GM19395 (cell line): ENCODE measurements around the gene INPP5D.
A peak's percentile ranks its signal among the peaks of the same experiment; 100 is the strongest.
"Not testable (repeated sequence)": the region's sequence is repeated elsewhere in the genome, so short reads cannot be mapped to it uniquely, and the experiment has no call there.

Experiments used
- ATAC-seq: cut with Tn5 transposase; IDR thresholded peaks from one replicate; pipeline ENCODE4 v1.9.1; 2021; ENCODE audit warnings: mild to moderate bottlenecking, moderate library complexity; ENCODE audit not compliant: unreplicated experiment

The INPP5D gene

GRCh38 chr2:233115741-233116140 is 55.6 kb downstream of the INPP5D start:
- no peak for ATAC-seq

DNA sequence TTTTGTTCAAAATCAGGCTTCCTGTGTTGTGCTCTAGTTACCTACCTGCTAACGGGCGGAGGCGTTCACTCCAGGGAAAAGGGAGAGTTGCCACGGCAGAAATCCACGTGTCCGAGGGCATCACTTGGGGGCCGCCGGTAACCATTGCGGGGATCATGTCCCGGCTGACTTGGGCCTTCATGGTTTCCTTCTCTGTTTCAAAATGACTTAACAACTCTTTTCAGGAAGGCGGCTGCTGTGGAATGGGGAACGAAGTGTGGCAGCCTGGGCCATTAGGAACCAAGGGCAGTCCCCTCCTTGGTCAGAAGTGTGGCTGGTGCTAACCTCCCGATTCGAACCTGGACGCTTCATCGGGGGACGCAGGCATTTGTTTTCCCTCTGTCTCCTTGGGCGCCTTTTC is 56.8 kb downstream of the INPP5D start:
- ATAC-seq: no peak

DNA sequence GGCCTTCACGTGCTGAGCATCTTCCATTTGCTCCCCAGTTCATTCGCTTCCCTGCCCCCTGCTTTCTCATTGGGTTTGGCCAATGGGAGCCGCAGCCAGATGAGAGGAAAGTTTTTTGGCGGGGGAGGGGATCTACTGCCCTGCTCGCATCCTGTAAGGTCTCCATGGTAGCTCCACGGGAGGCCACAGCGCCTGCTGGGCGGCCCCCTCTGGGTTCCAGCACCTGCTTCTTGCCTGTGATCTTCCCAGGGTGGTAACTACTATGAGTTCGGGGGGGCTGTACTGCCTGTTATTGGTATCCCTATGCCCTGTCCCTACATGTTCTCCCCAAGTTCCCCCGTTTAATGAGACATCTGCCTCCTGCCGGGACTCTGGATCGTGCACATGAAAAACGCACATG is 57.2 kb downstream of the INPP5D start:
- ATAC-seq: no peak

DNA sequence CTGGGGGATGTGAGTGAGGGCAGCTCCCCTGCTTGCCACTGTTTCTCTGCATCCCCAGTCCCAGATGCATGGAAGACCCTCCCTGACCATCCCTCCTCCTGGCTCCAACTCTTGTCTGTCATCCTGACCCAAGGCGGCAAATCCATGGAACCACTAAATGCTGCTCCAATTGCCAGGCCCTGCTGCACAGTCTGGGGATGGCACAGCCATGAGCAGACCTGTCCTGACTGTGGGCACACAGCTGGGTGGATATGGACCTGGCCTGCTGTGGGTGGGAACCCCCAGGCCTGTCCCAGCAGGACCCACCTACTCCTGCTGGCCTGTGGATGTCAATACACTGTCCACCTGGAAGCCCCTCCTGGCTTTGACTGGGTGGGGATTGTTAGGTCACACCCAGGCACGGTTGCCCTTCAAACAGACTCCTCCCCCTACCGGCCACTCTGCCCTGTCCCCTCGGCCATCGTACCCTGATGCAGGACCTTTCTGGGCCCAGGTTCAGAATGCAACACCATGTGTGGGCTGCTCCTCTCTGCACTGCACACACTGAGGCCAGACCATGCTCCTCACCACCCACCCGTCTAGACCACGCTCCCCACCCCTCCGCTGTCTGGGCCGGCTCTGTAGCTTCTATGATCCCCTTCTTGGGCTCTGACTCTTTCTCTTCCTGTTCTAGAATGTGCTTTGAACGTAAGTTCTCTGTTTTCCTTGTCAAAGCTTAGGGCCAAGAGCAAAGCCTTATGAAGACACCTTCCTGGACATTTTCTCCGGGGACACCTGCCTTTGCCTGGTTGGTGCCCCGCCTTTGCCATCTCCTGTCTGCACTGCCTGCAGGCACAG is 57.9 kb downstream of the INPP5D start:
- ATAC-seq: no peak

GRCh38 chr2:233118648-233119000 is 58.5 kb downstream of the INPP5D start:
- no peak for ATAC-seq

DNA sequence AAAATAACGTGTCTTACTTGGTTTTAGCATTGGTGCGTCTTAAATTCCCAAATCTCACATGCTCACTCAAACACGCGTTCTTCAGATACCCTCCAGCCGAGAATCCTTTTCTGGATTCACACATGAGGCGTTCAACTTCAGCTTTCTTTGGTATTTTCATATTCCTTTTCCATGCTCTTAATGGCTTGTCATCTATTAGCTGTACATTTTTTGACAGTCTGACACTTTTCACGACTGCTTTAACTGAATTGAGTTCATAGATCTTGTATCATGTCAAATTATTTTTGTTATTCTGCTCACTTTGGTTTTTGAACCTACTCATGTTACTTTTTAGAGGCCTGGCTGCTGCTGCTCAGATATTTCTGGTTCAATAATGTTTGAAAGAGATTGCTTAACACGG is 59.0 kb downstream of the INPP5D start:
- no peak for ATAC-seq

DNA sequence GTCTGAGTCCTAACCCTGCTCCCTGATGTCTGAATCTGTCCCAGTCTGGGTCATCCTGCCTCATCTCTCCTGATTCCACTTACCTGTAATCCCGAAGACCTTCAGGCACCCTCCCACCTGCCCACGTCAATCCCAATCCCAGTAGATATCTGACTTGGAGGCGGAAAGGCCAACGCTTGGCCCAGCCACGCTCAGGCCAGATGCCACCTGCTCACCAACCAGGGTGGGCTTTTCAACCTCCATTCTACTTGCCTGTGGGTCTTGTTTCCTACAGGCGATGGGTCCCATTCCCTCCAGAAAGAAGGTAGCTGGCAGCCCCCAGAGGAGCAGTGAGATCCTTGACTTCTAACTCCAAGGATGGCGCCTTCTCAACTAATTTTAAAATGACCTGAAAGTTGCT is 59.7 kb downstream of the INPP5D start:
- no peak for ATAC-seq

DNA sequence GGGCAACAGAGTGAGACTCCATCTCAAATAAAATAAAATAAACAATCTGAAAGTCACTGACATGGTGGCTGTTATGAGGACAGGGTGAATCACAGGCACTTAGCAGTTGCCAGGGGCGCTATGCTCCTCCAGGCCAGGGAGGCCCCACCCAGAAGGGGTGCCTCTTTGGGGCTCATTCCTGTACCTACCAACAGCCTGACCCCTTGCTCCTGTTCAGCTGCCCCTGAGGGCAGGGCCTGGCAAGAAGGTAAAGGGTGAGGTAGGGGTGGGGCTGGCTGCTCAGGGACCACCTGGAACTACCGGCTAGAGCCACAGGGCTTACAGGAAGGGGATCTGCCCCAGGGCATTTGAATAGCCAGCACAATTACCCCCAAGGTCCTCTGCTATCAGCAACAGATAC is 60.3 kb downstream of the INPP5D start:
- ATAC-seq: no peak

GRCh38 chr2:233121856-233122255 is 61.7 kb downstream of the INPP5D start:
- ATAC-seq: no peak

- no peak for ATAC-seq
Measured at GRCh38 chr2:233122541-233122940, 62.4 kb downstream of the INPP5D start.

DNA sequence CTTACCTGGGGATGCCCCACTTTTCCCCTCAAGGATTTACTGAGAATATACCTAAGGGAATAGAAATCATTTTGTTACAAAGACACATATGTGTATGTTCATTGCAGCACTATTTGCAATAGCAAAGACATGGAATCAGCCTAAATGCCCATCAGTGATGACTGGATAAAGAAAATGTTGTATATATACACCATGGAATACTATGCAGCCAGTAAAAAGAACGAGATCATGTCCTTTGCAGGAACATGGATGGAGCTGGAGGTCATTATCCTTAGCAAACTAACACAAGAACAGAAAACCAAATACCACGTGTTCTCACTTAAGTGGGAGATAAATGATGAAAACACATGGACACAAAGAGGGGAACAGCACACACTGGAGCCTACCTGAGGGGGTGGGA is 63.4 kb downstream of the INPP5D start:
- not testable (repeated sequence) for ATAC-seq

- peak; percentile 89 for ATAC-seq
Measured at GRCh38 chr2:233124421-233125080, 64.4 kb downstream of the INPP5D start.

GRCh38 chr2:233125455-233126065 is 65.4 kb downstream of the INPP5D start:
- ATAC-seq: no peak

DNA sequence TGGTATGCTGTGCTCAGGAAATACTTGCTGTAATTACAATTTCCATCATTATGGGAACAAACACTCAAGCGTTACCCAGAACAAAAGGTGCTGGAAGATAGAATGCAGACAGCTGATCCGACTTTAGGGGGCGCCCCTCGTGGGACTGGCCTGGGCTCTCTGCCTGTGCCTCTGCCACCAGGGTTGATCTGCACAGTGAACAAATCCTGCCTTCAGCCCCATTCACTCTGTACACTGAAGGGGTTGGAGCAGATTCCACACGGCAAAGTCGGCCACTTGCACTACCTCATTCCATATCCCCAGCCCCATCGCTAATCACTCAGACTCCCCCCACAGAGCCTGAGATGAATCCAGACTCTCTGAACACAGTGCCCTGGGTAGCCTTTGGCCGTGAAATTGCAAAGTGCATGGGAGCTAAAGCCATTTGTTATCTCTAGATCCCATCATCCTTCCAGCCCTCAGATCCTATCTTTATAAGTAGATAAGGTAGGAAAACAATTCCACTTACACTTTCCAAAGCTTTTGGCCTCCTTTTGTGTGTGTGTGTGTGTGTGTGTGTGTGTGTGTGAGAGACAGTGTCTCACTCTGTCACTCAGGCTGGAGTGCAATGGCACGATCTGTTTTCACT is 69.3 kb downstream of the INPP5D start:
- ATAC-seq: no peak

GRCh38 chr2:233130024-233130423 is 69.9 kb downstream of the INPP5D start:
- ATAC-seq: no peak

DNA sequence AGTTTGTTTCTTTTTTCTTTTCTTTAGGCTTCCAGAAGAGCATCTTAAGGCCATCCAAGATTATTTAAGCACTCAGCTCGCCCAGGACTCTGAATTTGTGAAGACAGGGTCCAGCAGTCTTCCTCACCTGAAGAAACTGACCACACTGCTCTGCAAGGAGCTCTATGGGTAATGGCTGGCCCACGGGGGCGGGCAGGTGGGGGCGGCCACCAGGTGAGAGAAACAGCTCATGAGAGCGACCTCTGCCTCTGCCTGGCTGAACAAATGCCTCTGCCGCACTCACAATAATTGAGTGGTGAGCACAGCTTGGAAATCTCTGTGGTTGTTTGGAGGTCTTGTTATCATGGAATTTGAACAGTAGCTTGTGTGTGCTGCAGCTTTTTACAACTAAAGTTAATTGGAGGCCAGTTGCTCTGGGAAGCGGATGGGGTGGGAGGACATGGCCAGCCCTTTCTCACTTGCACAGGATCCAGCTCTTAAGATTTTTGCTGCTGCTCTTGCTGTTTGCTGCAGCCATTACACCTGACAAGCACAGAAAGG is 70.4 kb downstream of the INPP5D start:
- ATAC-seq: no peak

GRCh38 chr2:233131936-233132720 is 72.0 kb downstream of the INPP5D start:
- ATAC-seq: no peak

GRCh38 chr2:233133239-233133638 is 73.1 kb downstream of the INPP5D start:
- ATAC-seq: no peak

GRCh38 chr2:233135421-233135820 is 75.3 kb downstream of the INPP5D start:
- no peak for ATAC-seq

- ATAC-seq: no peak
Measured at GRCh38 chr2:233137040-233137439, 76.9 kb downstream of the INPP5D start.
